Measurements from ENCODE around the gene MIS18BP1.

Gene MIS18BP1

GRCh38 chr14:45201905-45202304, 51.1 kb downstream of the MIS18BP1 start:
- CTCF ChIA-PET, result interaction anchor here (0.6 to 1.1 kb wide), 3 partner anchors 10 to 1872 kb away, joined by 3 read pairs; no protein-coding TSS in a partner anchor
- POLR2A ChIA-PET (ENCODE audit: low non-redundant PET), result no interaction called here
- no peak overlapping the region for H3K27ac ChIP-seq
- no peak for DNase-seq (ENCODE audit: low spot score)
- TF ChIP-seq, protein P1, sequence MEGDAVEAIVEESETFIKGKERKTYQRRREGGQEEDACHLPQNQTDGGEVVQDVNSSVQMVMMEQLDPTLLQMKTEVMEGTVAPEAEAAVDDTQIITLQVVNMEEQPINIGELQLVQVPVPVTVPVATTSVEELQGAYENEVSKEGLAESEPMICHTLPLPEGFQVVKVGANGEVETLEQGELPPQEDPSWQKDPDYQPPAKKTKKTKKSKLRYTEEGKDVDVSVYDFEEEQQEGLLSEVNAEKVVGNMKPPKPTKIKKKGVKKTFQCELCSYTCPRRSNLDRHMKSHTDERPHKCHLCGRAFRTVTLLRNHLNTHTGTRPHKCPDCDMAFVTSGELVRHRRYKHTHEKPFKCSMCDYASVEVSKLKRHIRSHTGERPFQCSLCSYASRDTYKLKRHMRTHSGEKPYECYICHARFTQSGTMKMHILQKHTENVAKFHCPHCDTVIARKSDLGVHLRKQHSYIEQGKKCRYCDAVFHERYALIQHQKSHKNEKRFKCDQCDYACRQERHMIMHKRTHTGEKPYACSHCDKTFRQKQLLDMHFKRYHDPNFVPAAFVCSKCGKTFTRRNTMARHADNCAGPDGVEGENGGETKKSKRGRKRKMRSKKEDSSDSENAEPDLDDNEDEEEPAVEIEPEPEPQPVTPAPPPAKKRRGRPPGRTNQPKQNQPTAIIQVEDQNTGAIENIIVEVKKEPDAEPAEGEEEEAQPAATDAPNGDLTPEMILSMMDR (conservative IDR thresholded peaks at IDR 0.05; ENCODE audit: low read depth), result no peak; the same call in 1 of the 2 replicates

- CTCF ChIA-PET, result interaction anchor here (0.6 kb wide), 1 partner anchor 1383 kb away, joined by 3 read pairs; no protein-coding TSS in a partner anchor
- POLR2A ChIA-PET (ENCODE audit: low non-redundant PET), result interaction anchor here (0.6 kb wide), 1 partner anchor 65 kb away, joined by 3 read pairs; the partner anchor contains the start of gene FKBP3
- no peak for DNase-seq (ENCODE audit: low spot score)
- H3K27ac ChIP-seq, result no peak overlapping the region
- TF ChIP-seq, protein P1 (conservative IDR thresholded peaks at IDR 0.05; ENCODE audit: low read depth), result no peak
Measured at GRCh38 chr14:45199230-45199629, 53.8 kb downstream of the MIS18BP1 start.

DNA sequence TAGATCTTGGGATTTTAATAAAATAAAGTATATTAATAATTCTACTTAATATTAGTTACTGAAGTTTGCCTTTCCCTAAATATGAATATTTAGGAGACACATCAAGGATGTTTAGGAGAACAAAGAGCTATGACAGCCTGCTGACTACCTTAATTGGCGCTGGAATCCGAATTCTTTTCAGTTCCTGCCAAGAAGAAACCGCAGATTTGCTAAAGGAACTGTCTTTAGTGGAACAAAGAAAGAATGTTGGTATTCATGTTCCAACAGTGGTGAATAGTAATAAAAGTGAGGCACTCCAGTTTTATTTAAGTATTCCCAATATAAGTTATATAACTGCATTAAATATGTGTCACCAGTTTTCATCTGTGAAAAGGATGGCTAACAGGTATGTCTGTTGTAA, 54.5 kb downstream of the MIS18BP1 start:
- peak; percentile 60 for DNase-seq (ENCODE audit: low spot score)
- POLR2A ChIA-PET (ENCODE audit: low non-redundant PET), result no interaction called here
- TF ChIP-seq, protein P1 (conservative IDR thresholded peaks at IDR 0.05; ENCODE audit: low read depth), result no peak
- H3K27ac ChIP-seq, result no peak overlapping the region
- CTCF ChIA-PET, result no interaction called here

GRCh38 chr14:45194964-45195363, 58.0 kb downstream of the MIS18BP1 start:
- TF ChIP-seq, protein P1 (conservative IDR thresholded peaks at IDR 0.05; ENCODE audit: low read depth), result no peak
- CTCF ChIA-PET, result no interaction called here

GRCh38 chr14:45185100-45185814, 67.7 kb downstream of the MIS18BP1 start:
- ChIA-PET CTCF (no interaction called here), POLR2A (ENCODE audit: low non-redundant PET) (no interaction called here)
- TF ChIP-seq, protein P1 (conservative IDR thresholded peaks at IDR 0.05; ENCODE audit: low read depth), result no peak
- no peak for DNase-seq (ENCODE audit: low spot score)
- no peak overlapping the region for H3K27ac ChIP-seq

More at GRCh38 chr14:45194964-45195363, 58.0 kb downstream of the MIS18BP1 start:
- H3K27ac ChIP-seq, result no peak overlapping the region
- POLR2A ChIA-PET (ENCODE audit: low non-redundant PET), result no interaction called here
- DNase-seq (ENCODE audit: low spot score), result no peak

- no peak for DNase-seq (ENCODE audit: low spot score)
- ChIA-PET CTCF (no interaction called here), POLR2A (ENCODE audit: low non-redundant PET) (no interaction called here)
- TF ChIP-seq, protein P1 (conservative IDR thresholded peaks at IDR 0.05; ENCODE audit: low read depth), result no peak
- H3K27ac ChIP-seq, result no peak overlapping the region
Measured at GRCh38 chr14:45181806-45182205, 71.2 kb downstream of the MIS18BP1 start.
